Measurements from ENCODE around the gene ANKDD1B.

The ANKDD1B gene

DNA sequence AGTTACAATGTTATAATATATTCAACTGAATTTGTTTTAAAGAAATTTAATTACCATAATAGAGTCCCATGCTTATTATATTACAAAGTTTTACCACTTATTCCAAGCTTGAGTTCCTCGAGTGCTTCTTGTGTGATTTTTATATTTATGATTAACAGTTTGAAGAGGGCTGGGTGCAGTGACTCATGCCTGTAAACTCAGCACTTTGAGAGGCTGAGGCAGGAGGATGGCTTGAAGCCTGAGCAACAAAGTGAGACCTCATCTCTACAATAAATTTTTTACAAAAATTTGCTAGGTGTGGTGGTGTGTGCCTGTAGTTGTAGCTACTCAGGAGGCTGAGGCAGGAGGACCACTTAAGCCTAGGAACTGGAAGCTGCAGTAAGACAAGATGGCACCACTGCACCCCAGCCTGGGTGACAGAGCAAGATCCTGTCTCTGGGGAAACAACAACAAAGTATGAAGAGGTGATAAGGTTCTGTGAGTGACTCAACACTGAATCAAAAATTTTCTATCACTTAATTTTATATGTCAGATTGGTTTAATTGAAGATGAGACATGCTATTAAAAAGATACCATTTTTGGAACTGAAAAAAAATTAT is 96.8 kb downstream of the ANKDD1B start:
- no peak for DNase-seq

DNA sequence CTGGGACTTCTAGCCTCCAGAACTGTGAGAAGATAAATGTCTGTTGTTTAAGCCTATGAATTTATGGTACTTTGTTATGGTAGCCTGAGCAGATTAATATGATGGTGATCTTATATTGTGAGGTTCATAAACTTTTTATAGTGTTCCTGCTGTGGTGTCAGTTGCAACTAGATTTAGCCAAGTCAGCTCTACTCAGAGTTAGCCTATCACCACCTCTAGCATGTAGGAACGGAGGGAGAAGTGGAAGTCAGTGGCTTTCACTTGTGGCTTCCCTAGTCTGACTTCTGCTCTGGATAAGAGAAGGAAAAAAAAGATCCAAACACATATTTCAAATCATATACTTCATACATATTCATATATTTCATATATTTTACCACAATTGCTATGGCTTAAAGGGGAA is 99.4 kb downstream of the ANKDD1B start:
- DNase-seq = no peak

DNA sequence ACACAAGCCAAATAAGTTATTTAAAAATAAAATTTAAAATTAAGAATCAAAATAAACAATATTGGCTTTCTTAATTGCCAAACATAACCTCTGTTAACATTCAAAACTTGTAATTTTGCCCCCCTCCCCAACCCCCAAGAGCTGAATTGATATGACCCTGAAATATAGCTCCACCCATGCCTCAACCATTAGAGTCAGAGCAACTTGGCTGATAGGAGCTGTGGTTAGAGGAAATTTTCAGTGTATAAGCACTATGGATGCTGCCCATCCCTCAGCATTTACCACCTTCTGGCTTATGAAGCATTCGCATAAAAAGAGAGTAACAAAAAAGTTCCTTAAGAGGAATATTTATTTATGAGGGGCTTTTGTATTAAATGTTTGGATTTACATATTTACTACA is 99.9 kb downstream of the ANKDD1B start:
- DNase-seq = no peak

DNA sequence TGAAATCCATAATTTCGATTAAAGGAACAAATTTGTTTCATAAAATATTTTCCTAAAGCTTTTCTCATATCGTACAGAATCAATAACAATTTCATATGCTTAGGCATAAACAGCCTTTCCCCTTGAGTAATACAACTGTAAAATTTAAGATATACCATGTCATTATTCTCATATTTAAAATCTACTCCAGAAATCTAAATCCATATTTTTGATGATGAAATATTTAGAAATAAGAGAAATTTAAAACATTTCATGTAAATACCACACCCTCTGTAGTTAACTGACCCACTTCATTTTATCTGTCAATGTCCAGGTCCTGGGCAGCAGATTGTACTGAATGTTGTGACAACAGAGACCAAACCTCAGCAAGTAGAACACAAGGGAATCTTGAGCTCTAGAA is 100.8 kb downstream of the ANKDD1B start:
- no peak for DNase-seq

DNA sequence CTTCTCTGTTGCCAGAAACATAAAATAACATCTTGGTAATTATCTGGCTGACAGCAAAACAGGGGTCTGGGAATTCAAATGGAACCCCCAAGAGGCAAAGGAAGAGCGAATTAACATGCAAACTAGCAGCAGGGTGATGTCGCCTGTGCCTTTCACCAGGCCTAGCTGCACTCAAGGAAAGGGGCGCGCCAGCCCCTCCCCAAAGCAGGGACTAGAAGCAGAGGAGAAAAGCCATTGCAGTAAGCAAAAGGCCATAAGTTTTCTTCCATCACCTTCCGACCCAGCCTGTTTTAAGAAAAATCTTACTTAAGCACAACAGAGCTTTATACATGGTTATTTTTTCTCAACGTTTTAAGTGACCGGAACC is 105.4 kb downstream of the ANKDD1B start:
- DNase-seq = no peak

DNA sequence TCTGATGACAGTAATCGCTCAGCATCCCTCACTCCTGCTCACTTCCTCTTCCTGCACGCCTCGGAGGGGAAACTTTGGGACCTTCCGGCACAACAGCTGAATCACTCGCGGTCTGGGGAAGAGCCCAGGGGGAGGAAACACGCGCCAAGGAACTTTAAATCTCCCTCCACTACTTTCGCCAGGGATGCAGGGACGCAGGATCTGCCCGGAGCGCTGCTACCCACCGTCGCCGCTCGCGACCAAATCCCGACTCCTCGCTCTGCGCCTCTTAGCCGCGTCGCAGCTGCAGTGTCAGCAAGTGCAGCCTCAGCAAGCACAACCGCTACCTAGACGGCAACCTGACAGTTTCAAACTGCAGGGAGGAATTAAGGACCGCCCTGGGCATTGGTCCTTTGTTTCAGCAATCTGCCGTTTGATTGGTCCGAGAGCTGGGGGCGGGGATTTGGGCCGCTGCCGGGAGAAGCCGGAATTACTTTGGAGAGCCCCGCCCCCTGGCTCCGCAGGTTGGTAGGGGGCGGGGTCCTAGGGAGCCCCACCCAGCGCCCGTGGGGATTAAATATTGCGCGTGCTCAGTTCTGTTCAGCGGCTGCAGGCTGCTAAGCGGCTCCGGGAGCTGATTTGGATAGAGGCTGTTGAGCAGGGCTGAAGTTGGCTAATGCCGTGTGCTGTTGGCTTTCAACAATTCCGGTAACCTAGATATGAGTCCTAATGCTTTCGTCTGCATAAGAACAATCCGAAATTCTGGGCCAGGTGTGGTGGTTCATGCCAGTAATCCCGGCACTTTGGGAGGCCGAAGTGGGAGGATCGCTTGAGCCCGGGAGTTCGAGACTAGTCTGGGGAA is 106.0 kb downstream of the ANKDD1B start, which contains the start of gene POC5:
TSS of gene POC5 (minus strand) at position 356 of the 841 bp plus-strand sequence. CDS start 4,500 bp downstream, outside the sequence.
- peak; percentile 95 to 98 (median 98) for DNase-seq

DNA sequence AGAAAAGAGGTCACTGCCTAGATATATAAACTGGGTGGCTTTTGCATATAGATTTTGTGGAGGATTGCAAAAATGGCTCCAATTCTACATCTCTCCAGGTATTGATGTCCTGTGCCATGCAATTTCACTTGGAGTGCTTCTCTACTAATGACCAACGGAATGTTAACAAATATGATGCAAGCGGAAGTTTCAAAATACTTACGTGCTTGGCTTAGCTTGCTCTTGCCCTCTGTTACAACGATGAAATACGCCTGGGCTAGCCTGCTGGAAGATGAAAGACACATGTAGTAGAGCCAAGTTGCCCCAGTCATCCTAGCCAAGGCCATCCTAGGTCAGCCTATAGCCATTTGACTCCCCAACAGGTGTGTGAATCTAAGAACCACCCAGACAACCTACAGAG is 109.6 kb downstream of the ANKDD1B start:
- no peak for DNase-seq

Data from T-helper 2 cell (primary cell).